Stomach (tissue), 4 donors: ENCODE results near the gene NXPH2.

Experiments used
- EP300 ChIP-seq: sonication (generic); formaldehyde crosslinking; IDR thresholded peaks from one replicate; pipeline ENCODE4 v1.6.1; 2017; ENCODE audit warnings: antibody characterized with exemption
- POLR2A ChIP-seq, 4 donors: fragments of 450-650 bp; IDR thresholded peaks; one replicate each; pipeline ENCODE4 v1.6.1; 2016; ENCODE audit warnings: antibody characterized with exemption in 4 of 4, control low read depth in 2 of 4, mild to moderate bottlenecking in 1 of 4, moderate library complexity in 1 of 4
- POLR2AphosphoS5 ChIP-seq, 3 donors: sonication (generic); formaldehyde crosslinking; IDR thresholded peaks; one replicate each; pipeline ENCODE4 v1.6.1; 2016; ENCODE audit warnings: antibody characterized with exemption in 3 of 3
- TF ChIP-seq, protein P1 (sequence below), 7 experiments: fragments of 450-650 bp in 4 of 7; fragments of 200-600 bp in 3 of 7; sonication (generic) in 3 of 7; IDR thresholded peaks; one replicate each; pipeline ENCODE4 v1.5.1; 2016 to 2019; ENCODE audit warnings: antibody characterized with exemption in 7 of 7, control low read depth in 2 of 7, mild to moderate bottlenecking in 1 of 7

DNA sequence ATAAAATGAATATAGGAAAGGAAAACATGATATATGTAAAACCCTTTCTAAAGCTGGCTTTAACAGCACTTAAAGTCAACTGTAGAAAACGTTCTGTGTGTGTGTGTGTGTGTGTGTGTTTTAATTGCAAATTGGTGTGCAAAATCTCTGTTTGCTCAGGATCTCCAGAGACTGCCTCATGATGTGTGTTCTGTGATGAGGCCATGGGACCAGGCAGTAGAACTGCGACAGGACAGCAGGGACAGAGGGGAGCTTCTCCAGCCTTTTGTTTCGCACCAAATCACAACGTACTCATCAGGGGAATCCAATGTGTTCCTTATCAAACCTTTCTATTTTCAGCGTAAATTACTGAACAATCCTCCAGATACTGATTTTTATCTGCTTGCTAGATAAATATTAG, 66.7 kb downstream of the NXPH2 start:
- TF ChIP-seq, protein P1, sequence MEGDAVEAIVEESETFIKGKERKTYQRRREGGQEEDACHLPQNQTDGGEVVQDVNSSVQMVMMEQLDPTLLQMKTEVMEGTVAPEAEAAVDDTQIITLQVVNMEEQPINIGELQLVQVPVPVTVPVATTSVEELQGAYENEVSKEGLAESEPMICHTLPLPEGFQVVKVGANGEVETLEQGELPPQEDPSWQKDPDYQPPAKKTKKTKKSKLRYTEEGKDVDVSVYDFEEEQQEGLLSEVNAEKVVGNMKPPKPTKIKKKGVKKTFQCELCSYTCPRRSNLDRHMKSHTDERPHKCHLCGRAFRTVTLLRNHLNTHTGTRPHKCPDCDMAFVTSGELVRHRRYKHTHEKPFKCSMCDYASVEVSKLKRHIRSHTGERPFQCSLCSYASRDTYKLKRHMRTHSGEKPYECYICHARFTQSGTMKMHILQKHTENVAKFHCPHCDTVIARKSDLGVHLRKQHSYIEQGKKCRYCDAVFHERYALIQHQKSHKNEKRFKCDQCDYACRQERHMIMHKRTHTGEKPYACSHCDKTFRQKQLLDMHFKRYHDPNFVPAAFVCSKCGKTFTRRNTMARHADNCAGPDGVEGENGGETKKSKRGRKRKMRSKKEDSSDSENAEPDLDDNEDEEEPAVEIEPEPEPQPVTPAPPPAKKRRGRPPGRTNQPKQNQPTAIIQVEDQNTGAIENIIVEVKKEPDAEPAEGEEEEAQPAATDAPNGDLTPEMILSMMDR (IDR thresholded peaks at IDR 0.05) = no peak
- TF ChIP-seq EP300 (no peak), POLR2A (IDR thresholded peaks at IDR 0.05) (no peak), POLR2AphosphoS5 (IDR thresholded peaks at IDR 0.05) (no peak)
